GM19324 (cell line): Measurements from ENCODE around the gene PIK3R6.

Experiments
- ATAC-seq: cut with Tn5 transposase; IDR thresholded peaks from one replicate; pipeline ENCODE4 v1.9.1; 2021; ENCODE audit warnings: mild to moderate bottlenecking, moderate library complexity; ENCODE audit not compliant: unreplicated experiment, low FRiP score

The PIK3R6 gene

GRCh38 chr17:8800656-8801055 is 66.8 kb downstream of the PIK3R6 start:
- ATAC-seq: no peak

- no peak for ATAC-seq
Observed at GRCh38 chr17:8799570-8800212, 67.8 kb downstream of the PIK3R6 start.

GRCh38 chr17:8798846-8799569 is 68.5 kb downstream of the PIK3R6 start, which contains the start of gene MFSD6L:
Gene MFSD6L, minus strand, starts transcription at chr17:8799365. Its CDS starts 245 bp downstream, at chr17:8799120.
- no peak for ATAC-seq

DNA sequence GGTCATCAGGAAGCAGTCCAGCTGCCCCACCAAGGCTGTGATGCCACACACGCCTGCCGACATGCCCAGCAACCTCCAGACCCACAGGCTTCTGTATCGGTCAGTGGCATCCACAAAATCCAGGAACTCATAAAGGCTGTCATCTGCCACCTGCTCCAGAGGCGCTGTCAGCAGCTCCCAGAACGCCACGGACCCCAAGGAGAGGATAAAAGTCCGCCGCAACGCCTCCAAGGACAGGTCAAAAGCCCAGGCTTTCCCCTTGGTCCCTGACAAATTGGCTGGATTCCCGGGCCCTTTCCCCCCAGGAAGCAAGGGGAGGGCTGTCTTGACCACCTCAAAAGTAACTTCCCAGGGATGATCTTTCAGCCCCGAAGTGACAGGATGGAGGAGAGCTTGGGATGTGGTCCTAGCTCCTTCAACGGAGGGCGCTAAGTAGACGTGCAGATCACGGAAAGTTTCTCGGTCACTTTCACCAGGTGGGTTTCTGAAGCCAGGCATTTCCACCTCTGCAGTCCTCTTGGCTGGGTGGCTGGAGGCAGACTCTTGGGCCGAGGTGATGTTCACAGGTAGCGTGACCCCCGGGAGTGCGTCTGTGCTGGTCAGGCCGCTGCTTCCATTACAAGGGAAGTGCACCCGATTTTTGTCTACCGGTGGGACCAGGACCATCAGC is 69.2 kb downstream of the PIK3R6 start:
- no peak for ATAC-seq

GRCh38 chr17:8797621-8798175 is 69.8 kb downstream of the PIK3R6 start:
- no peak for ATAC-seq

GRCh38 chr17:8794636-8795035 is 72.8 kb downstream of the PIK3R6 start:
- ATAC-seq: no peak

GRCh38 chr17:8793649-8794048 is 73.8 kb downstream of the PIK3R6 start:
- no peak for ATAC-seq

GRCh38 chr17:8792646-8793045 is 74.8 kb downstream of the PIK3R6 start:
- no peak for ATAC-seq

- no peak for ATAC-seq
Observed at GRCh38 chr17:8791910-8792270, 75.6 kb downstream of the PIK3R6 start.

DNA sequence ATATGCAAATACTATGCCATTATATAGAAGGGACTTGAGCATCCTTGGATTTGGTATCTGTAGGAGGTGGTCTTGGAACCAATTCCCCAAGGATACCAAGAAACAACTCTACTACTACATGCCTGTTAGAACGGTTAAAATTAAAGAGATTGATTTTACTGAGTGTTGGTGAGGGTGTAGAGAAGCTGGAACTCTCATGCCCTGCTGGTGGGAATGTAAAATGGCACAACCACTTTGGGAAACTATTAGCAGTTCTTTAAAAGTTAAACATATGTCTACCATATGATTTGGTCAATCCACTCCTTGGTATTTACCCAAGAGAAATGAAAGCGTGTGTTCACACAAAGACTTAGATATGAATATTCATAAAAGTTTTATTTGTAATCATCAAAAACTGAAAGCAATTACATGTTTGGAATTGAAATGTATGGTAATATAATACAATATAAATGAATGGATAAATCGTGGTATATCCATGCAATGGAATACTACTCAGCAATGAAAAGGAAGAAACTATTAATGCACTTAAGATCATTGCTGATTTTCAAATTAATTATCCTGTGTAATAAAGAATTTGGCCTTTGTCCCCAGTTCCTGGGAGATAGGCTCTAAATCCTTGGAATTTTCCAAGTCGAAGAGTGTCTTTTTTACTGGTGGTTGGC is 76.1 kb downstream of the PIK3R6 start:
- ATAC-seq: no peak

DNA sequence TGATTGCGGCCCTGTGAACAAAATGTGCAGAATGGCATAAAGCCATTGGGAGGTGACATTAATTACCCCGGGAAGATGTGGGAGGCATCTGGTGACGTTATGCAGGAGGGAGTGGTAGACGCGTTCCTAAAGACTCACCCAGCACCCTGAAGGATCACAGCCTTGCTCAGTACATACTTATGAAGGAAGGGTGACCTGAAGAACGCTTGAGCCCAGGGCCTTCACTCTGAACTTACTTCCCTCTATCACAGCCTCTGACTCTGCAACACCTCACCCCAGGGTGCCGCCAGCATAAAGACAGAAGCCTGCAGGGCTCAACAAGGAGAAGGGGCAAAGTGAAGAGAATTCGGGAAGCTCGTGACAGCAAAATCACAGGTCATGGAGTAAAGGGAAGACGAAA is 77.7 kb downstream of the PIK3R6 start:
- no peak for ATAC-seq

- ATAC-seq: no peak
Observed at GRCh38 chr17:8788998-8789397, 78.5 kb downstream of the PIK3R6 start.

DNA sequence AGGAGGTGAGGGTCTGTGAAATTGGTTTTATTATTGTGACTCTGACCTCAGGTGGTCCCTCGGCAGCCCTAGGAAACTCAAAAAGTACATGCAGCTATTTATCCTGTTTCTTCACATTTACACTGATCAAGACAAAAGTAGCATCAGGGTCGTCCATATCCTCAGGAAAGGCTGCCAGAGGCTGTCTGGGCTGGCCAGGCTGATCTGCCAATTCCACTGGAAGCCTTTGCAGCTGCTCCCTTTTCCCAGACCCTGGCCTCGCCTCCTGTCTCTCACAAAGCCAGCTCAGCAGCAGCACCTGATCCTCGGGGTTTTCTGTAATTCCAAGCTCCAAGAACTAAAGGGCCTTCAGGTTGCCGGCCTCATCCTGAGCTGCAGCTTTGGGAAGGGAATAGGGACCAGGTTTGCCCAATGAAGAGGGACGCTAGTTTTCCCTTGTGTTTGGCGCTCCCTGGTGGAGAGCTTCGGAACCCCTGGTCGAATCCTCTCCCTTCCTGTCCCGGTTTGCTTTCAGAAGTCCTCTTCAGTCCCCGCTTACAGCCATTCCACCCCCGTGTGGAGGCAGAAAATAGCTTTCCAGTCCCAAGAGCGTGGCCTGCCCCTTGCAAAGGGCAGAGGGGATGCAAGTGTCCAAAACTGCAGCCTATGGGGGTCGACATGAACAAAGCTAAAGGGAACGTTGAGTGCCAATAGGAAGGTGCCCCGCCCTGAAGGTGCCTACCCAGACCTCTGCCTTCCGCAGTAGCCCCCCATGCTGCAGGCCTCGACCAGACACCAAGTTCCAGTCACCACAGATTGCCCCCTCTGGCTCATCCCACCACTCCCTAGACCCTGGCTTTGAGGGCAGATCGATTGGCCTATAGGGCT is 81.7 kb downstream of the PIK3R6 start:
- ATAC-seq: no peak

- no peak for ATAC-seq
Observed at GRCh38 chr17:8782176-8782575, 85.3 kb downstream of the PIK3R6 start.

- ATAC-seq: no peak
Observed at GRCh38 chr17:8781776-8782175, 85.7 kb downstream of the PIK3R6 start.

GRCh38 chr17:8776881-8777280 is 90.6 kb downstream of the PIK3R6 start:
- no peak for ATAC-seq

- no peak for ATAC-seq
Observed at GRCh38 chr17:8776248-8776647, 91.2 kb downstream of the PIK3R6 start.

- no peak for ATAC-seq
Observed at GRCh38 chr17:8766731-8767130, 100.7 kb downstream of the PIK3R6 start.

- no peak for ATAC-seq
Observed at GRCh38 chr17:8762012-8762411, 105.5 kb downstream of the PIK3R6 start.

GRCh38 chr17:8758137-8758596 is 109.3 kb downstream of the PIK3R6 start, which contains the start of gene SPDYE4:
Gene SPDYE4, minus strand, starts transcription at chr17:8758546. Its CDS starts 164 bp downstream, at chr17:8758382.
- ATAC-seq: no peak
